Hepatic stellate cell (primary cell): ENCODE data around the gene PEA15.

Experiments
- DNase-seq: peaks from one replicate; pipeline ENCODE4 v3.0.0; 2011; ENCODE audit warnings: low spot score

The PEA15 gene

GRCh38 chr1:160208557-160209320 lies 3.6 kb downstream of the PEA15 start:
- no peak for DNase-seq

- DNase-seq = no peak
Observed at GRCh38 chr1:160209321-160210046, 4.3 kb downstream of the PEA15 start.

- DNase-seq = no peak
Observed at GRCh38 chr1:160210561-160210960, 5.4 kb downstream of the PEA15 start.

DNA sequence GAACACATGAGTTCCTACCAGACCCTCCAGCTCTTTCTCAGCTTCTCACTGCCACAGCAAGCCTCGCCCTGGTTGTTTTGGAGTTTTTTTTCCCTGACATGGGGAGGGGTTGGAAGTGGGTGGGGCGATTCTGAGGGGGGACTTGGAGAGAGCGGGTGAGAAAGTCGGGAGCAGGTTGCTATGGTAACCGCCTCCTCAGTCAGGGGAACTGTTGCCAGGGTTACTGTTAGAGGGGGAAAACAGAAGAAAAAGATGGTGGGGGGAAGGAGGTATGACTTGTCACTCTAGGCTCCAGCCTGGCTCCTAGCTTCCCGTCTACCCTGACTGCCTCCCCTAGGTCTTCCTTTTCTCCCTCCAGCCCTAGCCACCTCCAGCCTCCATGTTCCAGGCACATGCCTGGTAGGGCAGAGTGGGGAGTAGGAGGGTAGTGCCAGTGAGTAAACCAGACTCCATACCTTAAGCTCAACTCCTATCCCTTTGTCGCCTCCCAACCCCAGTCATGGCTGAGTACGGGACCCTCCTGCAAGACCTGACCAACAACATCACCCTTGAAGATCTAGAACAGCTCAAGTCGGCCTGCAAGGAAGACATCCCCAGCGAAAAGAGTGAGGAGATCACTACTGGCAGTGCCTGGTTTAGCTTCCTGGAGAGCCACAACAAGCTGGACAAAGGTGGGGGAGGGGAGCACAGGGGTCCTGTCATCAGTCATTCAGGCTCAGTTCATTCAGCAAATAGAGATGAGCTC lies 6.0 kb downstream of the PEA15 start:
- DNase-seq = no peak

- DNase-seq = no peak
Observed at GRCh38 chr1:160214481-160215140, 9.4 kb downstream of the PEA15 start.

DNA sequence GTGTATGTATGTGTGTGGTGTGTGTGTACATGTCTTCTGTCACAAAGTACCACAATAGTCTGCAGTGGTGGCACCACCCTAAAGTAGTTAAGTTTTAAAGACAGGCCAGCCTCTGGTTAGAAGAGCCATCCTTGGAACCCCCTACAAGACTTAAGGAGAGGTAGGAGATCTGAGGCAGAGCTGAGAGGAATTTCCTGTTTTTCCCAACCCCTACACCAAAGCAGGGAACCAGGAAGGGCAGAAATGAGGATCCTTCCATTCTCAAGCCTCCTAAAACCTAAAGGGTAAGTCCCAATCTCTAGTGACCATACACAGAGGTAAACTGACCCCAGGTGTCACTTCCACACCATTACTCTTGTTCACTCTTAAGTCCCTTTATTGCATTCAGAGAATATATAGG lies 11.1 kb downstream of the PEA15 start:
- no peak for DNase-seq

- DNase-seq = no peak
Observed at GRCh38 chr1:160217481-160218051, 12.4 kb downstream of the PEA15 start.

- DNase-seq = peak; percentile 64
Observed at GRCh38 chr1:160219062-160219929, 14.1 kb downstream of the PEA15 start.

DNA sequence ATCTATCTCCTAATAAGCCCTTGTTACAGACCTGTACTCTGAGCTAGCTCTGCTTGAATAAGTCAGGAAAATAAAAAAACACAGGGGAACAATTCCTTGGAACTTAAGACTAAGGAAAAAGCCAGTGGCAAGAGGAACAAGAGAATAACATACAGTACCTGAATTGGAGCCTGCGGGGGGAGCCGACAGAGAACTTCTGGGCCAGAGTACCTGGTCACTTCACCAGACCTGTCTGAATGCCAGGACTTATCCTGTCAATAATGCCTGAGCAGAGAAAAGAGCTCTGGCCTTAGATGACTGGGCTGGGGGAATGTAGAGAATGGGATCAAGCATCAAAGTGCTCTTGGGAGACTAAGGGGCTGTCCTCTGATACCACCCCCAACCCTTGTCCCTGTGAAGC lies 15.1 kb downstream of the PEA15 start:
- no peak for DNase-seq

- DNase-seq = no peak
Observed at GRCh38 chr1:160221089-160221488, 15.9 kb downstream of the PEA15 start.

GRCh38 chr1:160222546-160222945 lies 17.4 kb downstream of the PEA15 start:
- no peak for DNase-seq

GRCh38 chr1:160224606-160225005 lies 19.4 kb downstream of the PEA15 start:
- no peak for DNase-seq

DNA sequence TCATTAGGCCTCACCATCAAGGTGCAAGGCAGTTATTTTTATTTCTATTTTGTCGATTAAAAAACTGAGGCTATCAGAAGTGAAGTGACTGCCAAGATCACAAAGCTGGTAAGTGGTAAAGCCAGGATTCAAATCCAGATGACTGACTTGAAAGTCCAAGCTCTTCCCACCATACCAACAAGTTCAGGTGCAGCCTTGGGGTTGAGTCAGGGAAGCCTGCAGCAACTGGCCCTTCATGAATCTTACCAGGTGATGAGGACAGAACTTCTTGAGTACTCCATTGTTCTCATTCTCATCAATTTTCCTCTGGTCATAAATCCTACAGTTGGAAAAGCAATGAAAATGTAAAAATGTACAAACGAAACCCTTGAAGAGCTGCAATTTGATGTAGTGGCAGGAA lies 20.2 kb downstream of the PEA15 start:
- DNase-seq = no peak

GRCh38 chr1:160226623-160227022 lies 21.4 kb downstream of the PEA15 start:
- no peak for DNase-seq

GRCh38 chr1:160227034-160227433 lies 21.9 kb downstream of the PEA15 start:
- DNase-seq = no peak

GRCh38 chr1:160227561-160227960 lies 22.4 kb downstream of the PEA15 start:
- DNase-seq = no peak

GRCh38 chr1:160228431-160228830 lies 23.2 kb downstream of the PEA15 start:
- DNase-seq = no peak

DNA sequence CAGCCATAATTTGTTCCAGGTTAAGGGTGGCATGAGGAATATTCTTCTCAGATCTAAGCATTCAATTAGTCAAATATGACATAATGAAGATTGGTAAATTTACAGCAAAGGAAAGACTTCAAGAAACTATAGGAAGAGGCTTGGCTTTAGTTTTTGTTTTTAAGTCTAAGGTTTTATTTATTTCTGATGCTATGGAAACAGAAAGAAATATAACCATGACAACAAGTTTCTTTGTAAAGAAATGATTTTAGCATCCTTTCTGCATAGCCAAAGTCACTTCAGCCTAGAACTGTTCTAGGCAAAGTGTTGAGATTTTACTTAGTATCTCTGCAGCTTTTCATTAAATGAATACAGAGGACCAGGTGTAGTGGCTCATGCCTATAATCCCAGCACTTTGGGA lies 27.7 kb downstream of the PEA15 start:
- DNase-seq = no peak

DNA sequence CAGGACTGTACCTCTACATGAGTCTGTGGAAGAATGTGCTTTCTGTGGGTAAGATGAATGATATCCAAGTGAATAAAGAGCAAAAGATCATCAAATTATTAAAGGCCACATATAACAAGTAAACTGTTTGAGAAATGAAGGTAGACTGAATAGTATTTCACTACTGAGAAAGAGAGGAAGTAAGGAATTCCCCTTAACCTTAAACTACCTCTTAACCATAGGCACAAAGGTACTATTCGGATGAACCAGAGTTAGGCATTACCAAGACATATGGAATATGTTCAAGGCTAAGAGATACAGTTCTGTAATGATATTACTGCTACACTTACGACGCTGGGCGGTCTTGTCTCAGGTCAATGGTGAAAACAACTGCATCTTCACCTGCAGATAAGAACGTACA lies 31.6 kb downstream of the PEA15 start:
- no peak for DNase-seq

DNA sequence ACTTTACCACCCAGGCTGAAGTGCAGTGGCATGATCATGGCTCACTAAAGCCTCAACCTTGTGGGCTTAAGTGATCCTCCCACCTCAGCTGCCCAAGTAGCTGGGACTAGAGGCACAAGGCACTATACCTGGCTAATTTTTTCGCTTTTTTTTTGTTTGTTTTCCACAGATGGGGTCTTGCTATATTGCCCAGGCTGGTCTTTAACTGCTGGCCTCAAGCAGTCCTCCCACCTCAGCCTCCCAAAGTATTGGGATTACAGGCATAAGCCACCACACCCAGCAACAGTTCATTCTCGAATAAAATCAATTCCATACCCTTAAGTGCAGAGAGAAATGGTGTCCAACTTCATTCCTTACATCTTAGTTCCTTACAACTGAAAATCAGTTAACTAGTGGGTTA lies 32.4 kb downstream of the PEA15 start:
- no peak for DNase-seq

- no peak for DNase-seq
Observed at GRCh38 chr1:160238408-160238807, 33.2 kb downstream of the PEA15 start.
